Femur (tissue), 1 donor: ENCODE results near the gene ZNF765.
"Not testable (repeated sequence)": the region's sequence is repeated elsewhere in the genome, so short reads cannot be mapped to it uniquely, and the experiment has no call there.

ENCODE experiments used
- DNase-seq: peaks from one replicate; pipeline ENCODE4 v3.0.0-alpha.2; 2017

The ZNF765 gene

GRCh38 chr19:53394974-53395839 lies at the start of gene ZNF765:
ZNF765 (plus strand) TSS chr19:53395149; CDS start chr19:53398016, 2,867 bp downstream.
- DNase-seq = peak; percentile 97

- no peak for DNase-seq
Measured at GRCh38 chr19:53355739-53356138, 39.2 kb upstream of the ZNF765 start.

GRCh38 chr19:53357821-53358581 lies 36.9 kb upstream of the ZNF765 start:
- DNase-seq = no peak

- not testable (repeated sequence) for DNase-seq
Measured at GRCh38 chr19:53360056-53360455, 34.9 kb upstream of the ZNF765 start.

- DNase-seq = peak; percentile 91
Measured at GRCh38 chr19:53365134-53365898, 29.6 kb upstream of the ZNF765 start, which contains the start of gene ZNF525. ZNF525 (plus strand) TSS chr19:53365705; CDS start chr19:53372282, 6,577 bp downstream.

GRCh38 chr19:53365899-53366493 lies 29.0 kb upstream of the ZNF765 start:
- DNase-seq = no peak

- no peak for DNase-seq
Measured at GRCh38 chr19:53372196-53372595, 22.8 kb upstream of the ZNF765 start.

GRCh38 chr19:53374288-53374687 lies 20.7 kb upstream of the ZNF765 start:
- no peak for DNase-seq

GRCh38 chr19:53374743-53375142 lies 20.2 kb upstream of the ZNF765 start:
- no peak for DNase-seq

GRCh38 chr19:53381376-53381775 lies 13.6 kb upstream of the ZNF765 start:
- no peak for DNase-seq

- no peak for DNase-seq
Measured at GRCh38 chr19:53388168-53388567, 6.8 kb upstream of the ZNF765 start.

- no peak for DNase-seq
Measured at GRCh38 chr19:53388904-53389303, 6.0 kb upstream of the ZNF765 start.

- peak; percentile 44 for DNase-seq
Measured at GRCh38 chr19:53389571-53389970, 5.4 kb upstream of the ZNF765 start.

- DNase-seq = peak; percentile 49
Measured at GRCh38 chr19:53389978-53390377, 5.0 kb upstream of the ZNF765 start.

- DNase-seq = peak; percentile 68
Measured at GRCh38 chr19:53394522-53394973, 401 bp upstream of the ZNF765 start.

GRCh38 chr19:53395840-53396524 lies 1.0 kb downstream of the ZNF765 start:
- not testable (repeated sequence) for DNase-seq

- DNase-seq = no peak
Measured at GRCh38 chr19:53396525-53396868, 1.5 kb downstream of the ZNF765 start.

GRCh38 chr19:53397918-53398317 lies 3.0 kb downstream of the ZNF765 start:
- not testable (repeated sequence) for DNase-seq

GRCh38 chr19:53409505-53410204 lies 14.7 kb downstream of the ZNF765 start:
- DNase-seq = no peak

- DNase-seq = not testable (repeated sequence)
Measured at GRCh38 chr19:53420520-53421315, 25.8 kb downstream of the ZNF765 start.
